Measurements from ENCODE around the gene NELFE.
"Not testable (repeated sequence)": the region's sequence is repeated elsewhere in the genome, so short reads cannot be mapped to it uniquely, and the experiment has no call there.

Gene NELFE

GRCh38 chr6:31949926-31950548, 8.7 kb downstream of the NELFE start:
- DNase-seq (ENCODE audit: low read depth): no peak

- DNase-seq (ENCODE audit: low read depth): peak; percentile 46
Observed at GRCh38 chr6:31948753-31949413, 9.9 kb downstream of the NELFE start.

GRCh38 chr6:31948306-31948705, 10.5 kb downstream of the NELFE start:
- DNase-seq (ENCODE audit: low read depth): no peak

DNA sequence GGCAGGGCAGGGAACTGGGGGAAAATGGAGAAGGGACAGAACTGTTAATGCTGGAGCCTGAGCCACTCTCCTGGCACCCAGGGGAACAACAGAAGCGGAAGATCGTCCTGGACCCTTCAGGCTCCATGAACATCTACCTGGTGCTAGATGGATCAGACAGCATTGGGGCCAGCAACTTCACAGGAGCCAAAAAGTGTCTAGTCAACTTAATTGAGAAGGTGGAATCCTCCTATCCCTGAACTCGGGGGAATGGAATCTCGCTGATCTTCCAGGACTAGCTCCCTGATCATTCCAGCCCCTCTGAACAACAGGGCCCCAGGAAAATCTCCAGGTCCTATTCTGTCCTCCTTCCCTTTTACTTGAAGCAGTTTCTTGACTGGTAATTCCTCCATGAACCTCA, 10.9 kb downstream of the NELFE start:
- no peak for DNase-seq (ENCODE audit: low read depth)

GRCh38 chr6:31947070-31947675, 11.6 kb downstream of the NELFE start:
- no peak for DNase-seq (ENCODE audit: low read depth)

DNA sequence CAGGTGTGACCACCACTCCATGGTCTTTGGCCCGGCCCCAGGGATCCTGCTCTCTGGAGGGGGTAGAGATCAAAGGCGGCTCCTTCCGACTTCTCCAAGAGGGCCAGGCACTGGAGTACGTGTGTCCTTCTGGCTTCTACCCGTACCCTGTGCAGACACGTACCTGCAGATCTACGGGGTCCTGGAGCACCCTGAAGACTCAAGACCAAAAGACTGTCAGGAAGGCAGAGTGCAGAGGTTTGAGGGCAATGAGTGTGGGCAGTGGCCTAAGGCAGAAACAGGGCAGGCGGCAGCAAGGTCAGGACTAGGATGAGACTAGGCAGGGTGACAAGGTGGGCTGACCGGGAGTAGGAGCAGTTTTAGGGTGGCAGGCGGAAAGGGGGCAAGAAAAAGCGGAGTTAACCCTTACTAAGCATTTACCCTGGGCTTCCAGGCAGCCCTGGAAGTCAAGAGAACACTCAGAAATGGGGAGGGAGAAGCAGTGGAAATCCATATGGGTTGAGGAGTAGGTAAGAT, 12.3 kb downstream of the NELFE start:
- DNase-seq (ENCODE audit: low read depth): no peak

GRCh38 chr6:31945507-31946369, 13.0 kb downstream of the NELFE start, which contains the start of gene CFB:
Gene CFB (plus strand): TSS chr6:31946095. CDS start chr6:31946222, 127 bp downstream.
- DNase-seq (ENCODE audit: low read depth): peak; percentile 91

DNA sequence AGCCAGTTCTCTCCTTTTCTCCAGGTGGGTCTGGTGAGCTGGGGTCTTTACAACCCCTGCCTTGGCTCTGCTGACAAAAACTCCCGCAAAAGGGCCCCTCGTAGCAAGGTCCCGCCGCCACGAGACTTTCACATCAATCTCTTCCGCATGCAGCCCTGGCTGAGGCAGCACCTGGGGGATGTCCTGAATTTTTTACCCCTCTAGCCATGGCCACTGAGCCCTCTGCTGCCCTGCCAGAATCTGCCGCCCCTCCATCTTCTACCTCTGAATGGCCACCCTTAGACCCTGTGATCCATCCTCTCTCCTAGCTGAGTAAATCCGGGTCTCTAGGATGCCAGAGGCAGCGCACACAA, 13.6 kb downstream of the NELFE start:
- no peak for DNase-seq (ENCODE audit: low read depth)

- DNase-seq (ENCODE audit: low read depth): no peak
Observed at GRCh38 chr6:31943742-31944141, 15.0 kb downstream of the NELFE start.

DNA sequence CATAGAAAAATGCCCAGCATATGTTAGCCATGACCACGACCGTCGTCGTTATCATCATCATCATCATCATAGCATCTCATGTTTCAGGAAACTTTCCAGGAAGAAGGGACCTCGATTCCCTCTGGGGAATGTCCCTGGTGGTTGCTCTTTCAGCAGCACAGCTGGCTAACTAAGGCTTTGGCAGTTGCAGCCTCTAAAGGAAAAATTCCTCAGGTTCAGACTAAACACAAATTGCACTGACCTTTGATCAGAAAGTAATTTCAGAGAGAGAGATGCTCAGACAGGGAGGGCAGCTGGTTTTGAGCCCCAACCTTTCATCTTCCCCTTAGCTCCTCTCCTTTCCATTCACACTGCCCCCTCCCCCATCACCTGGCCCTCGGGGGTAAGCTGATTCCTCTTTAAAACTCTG, 18.5 kb downstream of the NELFE start:
- no peak for DNase-seq (ENCODE audit: low read depth)

DNA sequence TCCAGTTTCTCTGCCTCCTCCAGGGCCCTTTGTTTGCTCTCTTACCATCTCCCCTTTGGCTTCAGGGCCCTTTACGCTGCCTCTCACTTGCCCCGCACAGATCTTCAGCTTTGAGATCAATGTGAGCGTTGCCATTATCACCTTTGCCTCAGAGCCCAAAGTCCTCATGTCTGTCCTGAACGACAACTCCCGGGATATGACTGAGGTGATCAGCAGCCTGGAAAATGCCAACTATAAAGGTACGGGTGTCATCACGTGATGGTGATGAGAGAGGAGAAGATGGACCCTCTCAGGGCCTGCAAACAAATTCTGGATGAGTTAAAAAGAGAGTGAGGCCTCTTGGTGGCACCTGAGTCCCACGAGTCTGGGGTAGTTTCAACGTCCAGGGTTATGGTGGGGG, 22.9 kb downstream of the NELFE start:
- DNase-seq (ENCODE audit: low read depth): no peak

GRCh38 chr6:31935021-31935420, 23.8 kb downstream of the NELFE start:
- DNase-seq (ENCODE audit: low read depth): no peak

GRCh38 chr6:31933537-31933936, 25.2 kb downstream of the NELFE start:
- no peak for DNase-seq (ENCODE audit: low read depth)

DNA sequence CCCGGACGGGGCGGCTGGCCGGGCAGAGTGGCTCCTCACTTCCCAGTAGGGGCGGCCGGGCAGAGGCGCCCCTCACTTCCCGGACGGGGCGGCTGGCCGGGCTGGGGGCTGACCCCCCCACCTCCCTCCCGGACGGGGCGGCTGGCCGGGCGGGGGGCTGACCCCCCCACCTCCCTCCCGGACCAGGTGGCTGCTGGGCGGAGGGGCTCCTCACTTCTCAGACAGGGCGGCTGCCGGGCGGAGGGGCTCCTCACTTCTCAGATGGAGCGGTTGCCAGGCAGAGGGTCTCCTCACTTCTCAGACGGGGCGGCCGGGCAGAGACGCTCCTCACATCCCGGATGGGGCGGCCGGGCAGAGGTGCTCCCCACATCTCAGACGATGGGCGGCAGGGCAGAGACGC, 26.6 kb downstream of the NELFE start:
- not testable (repeated sequence) for DNase-seq (ENCODE audit: low read depth)

GRCh38 chr6:31930962-31931361, 27.8 kb downstream of the NELFE start:
- DNase-seq (ENCODE audit: low read depth): no peak

GRCh38 chr6:31928672-31928939, 30.2 kb downstream of the NELFE start:
- DNase-seq (ENCODE audit: low read depth): no peak

DNA sequence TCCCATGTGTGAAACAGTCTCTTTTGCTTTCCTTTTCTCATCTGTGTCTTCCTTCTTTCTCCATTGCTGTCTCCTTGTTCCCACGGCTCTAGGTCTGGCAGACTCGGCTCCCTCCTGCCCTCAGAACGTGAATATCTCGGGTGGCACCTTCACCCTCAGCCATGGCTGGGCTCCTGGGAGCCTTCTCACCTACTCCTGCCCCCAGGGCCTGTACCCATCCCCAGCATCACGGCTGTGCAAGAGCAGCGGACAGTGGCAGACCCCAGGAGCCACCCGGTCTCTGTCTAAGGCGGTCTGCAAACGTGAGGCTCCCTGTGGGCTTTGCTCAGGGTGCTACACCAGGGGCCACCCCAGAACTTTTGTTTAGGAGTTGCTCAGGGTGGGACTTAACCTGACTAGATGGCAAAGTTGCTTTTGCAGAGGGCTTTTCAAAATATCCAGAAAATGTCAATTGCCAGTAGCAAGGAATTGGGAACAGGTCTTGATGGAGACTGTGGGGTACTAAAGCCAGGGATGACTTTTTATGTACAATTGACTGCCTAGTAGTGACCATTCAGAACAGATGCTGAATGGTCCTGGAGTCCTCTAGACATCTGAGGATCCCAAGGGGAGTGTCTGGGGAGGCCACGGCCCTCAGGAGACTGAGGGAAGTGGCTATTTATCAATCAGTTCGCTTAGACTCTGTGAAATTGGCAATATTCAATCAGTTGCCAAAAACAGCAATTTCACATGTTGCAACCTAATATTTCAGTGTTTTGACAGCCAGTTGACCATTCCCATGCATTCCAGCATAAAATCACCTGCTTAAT, 30.7 kb downstream of the NELFE start:
- no peak for DNase-seq (ENCODE audit: low read depth)

GRCh38 chr6:31927242-31927862, 31.4 kb downstream of the NELFE start, which contains the start of gene C2:
Gene C2 (plus strand): TSS chr6:31927717. CDS start chr6:31927753, 36 bp downstream.
- no peak for DNase-seq (ENCODE audit: low read depth)

DNA sequence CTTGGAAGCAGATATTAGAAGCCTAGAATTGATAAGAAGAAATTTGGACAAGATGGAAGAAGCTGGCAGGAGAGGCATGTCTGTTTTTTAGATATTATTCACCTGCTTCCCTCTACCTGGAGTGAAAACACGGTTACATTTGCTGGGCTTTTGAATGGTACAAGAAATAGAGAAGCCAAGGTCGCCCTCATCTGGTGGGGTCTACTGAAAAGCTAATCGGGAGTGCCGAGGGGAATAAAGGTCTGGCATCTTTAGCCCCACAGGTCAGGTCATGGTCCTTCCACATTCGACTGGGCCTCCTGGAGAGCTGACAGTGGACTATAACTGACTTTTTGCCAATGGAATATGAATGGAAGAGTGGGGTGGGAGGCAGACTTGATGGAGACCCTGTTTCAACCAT, 35.8 kb downstream of the NELFE start:
- DNase-seq (ENCODE audit: low read depth): no peak

DNA sequence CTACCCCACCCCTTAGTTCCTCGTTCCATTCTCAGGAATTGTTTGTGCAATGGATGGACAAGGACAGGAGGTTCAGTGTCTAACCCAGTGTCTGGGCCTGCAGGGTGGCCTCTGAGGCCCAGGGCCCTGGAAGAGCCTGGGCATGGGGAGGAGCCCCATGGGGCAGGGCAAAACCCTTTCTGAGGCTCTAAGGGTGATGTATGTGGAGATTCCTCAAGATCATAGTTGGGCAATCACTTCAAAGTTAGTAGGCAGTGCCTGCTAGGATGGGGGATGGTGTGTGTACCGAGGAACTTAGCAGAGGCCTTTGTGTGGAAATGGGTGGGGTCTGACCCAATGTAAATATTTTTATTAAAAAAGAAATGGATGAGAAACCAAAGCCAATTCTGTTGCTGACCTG, 38.0 kb downstream of the NELFE start:
- no peak for DNase-seq (ENCODE audit: low read depth)

DNA sequence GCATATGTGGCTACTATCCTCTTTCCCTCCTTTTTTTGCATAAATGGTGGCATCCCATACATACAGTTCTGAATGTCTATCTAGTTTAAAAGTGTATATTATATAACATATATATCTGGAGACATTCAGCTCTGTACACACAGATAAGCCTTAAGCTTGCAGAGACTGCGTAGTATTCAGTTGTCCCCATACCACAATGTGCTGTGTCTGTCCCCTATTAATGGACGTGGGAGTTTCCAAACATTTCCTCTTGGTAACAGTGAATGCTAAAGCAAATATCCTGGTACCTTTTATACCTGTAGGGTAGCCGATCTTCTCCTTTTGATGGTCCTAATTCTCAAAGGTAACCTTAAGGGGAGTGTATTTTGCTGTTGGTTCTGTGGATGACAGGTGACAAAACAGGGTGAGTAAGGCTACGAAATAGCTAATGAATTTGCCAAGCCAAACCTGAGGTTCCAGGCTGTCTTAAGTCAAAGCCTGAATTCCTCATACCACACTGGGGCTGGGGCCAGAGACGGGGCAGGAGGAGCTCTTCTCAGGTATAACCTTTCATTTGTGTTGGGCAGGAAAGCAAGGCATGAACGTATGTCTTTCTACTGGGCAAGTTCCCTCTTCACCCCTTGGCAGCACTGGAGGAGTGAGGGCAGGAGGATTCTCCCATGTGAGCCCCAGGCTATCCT, 39.0 kb downstream of the NELFE start:
- no peak for DNase-seq (ENCODE audit: low read depth)
